Neural cell (in vitro differentiated cells): ENCODE results near the gene TEX2.

Experiments used
- MXI1 ChIP-seq: fragments of 450-650 bp; conservative IDR thresholded peaks from 2 replicates; pipeline ENCODE4 v1.6.1; 2014; ENCODE audit warnings: antibody characterized with exemption, mild to moderate bottlenecking; ENCODE audit not compliant: poor library complexity, severe bottlenecking
- POLR2AphosphoS5 ChIP-seq: IDR thresholded peaks from 2 replicates; pipeline ENCODE4 v1.6.1; 2012
- RAD21 ChIP-seq: fragments of 450-650 bp; conservative IDR thresholded peaks from 2 replicates; pipeline ENCODE4 v1.6.1; 2014; ENCODE audit warnings: antibody characterized with exemption, mild to moderate bottlenecking, moderate library complexity
- SMC3 ChIP-seq: fragments of 450-650 bp; conservative IDR thresholded peaks from 2 replicates; pipeline ENCODE4 v1.6.1; 2014; ENCODE audit warnings: antibody characterized with exemption, mild to moderate bottlenecking, moderate library complexity; ENCODE audit not compliant: poor library complexity
- TAF1 ChIP-seq: IDR thresholded peaks from 2 replicates; pipeline ENCODE4 v1.6.1; 2012; ENCODE audit warnings: low read depth
- TF ChIP-seq, protein P1 (sequence below): fragments of 450-650 bp; IDR thresholded peaks from 2 replicates; pipeline ENCODE4 v1.5.1; 2014; ENCODE audit warnings: antibody characterized with exemption, mild to moderate bottlenecking, moderate library complexity; ENCODE audit not compliant: poor library complexity, severe bottlenecking
- TF ChIP-seq, protein P2 (sequence below): IDR thresholded peaks from 2 replicates; pipeline ENCODE4 v1.6.1; 2012; ENCODE audit warnings: borderline replicate concordance

DNA sequence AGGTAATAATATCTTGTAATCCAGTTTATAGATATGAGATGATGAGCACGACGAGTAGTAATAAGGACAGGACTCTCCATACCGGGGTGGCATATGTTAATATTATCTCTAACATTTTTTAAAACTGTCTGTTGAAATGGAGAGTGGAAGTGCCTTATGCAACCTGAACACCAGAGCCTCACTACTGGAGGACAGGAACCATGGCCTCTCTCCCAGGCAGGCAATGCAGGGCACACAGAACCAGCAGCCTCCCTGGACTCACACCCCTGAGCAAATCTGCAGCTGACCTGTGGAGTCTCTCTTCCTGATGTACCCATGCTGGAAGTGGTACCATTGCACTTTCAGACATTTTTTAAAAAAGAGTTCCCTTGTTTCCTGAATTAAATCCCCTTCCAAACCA, 78.0 kb downstream of the TEX2 start:
- TF ChIP-seq MXI1 (no peak), TAF1 (no peak), RAD21 (no peak), POLR2AphosphoS5 (no peak), SMC3 (no peak)
- TF ChIP-seq, protein P1, sequence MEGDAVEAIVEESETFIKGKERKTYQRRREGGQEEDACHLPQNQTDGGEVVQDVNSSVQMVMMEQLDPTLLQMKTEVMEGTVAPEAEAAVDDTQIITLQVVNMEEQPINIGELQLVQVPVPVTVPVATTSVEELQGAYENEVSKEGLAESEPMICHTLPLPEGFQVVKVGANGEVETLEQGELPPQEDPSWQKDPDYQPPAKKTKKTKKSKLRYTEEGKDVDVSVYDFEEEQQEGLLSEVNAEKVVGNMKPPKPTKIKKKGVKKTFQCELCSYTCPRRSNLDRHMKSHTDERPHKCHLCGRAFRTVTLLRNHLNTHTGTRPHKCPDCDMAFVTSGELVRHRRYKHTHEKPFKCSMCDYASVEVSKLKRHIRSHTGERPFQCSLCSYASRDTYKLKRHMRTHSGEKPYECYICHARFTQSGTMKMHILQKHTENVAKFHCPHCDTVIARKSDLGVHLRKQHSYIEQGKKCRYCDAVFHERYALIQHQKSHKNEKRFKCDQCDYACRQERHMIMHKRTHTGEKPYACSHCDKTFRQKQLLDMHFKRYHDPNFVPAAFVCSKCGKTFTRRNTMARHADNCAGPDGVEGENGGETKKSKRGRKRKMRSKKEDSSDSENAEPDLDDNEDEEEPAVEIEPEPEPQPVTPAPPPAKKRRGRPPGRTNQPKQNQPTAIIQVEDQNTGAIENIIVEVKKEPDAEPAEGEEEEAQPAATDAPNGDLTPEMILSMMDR = no peak
- TF ChIP-seq, protein P2, sequence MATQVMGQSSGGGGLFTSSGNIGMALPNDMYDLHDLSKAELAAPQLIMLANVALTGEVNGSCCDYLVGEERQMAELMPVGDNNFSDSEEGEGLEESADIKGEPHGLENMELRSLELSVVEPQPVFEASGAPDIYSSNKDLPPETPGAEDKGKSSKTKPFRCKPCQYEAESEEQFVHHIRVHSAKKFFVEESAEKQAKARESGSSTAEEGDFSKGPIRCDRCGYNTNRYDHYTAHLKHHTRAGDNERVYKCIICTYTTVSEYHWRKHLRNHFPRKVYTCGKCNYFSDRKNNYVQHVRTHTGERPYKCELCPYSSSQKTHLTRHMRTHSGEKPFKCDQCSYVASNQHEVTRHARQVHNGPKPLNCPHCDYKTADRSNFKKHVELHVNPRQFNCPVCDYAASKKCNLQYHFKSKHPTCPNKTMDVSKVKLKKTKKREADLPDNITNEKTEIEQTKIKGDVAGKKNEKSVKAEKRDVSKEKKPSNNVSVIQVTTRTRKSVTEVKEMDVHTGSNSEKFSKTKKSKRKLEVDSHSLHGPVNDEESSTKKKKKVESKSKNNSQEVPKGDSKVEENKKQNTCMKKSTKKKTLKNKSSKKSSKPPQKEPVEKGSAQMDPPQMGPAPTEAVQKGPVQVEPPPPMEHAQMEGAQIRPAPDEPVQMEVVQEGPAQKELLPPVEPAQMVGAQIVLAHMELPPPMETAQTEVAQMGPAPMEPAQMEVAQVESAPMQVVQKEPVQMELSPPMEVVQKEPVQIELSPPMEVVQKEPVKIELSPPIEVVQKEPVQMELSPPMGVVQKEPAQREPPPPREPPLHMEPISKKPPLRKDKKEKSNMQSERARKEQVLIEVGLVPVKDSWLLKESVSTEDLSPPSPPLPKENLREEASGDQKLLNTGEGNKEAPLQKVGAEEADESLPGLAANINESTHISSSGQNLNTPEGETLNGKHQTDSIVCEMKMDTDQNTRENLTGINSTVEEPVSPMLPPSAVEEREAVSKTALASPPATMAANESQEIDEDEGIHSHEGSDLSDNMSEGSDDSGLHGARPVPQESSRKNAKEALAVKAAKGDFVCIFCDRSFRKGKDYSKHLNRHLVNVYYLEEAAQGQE = no peak
